ENCODE data around the gene BBLN.
A peak's percentile ranks its signal among the peaks of the same experiment; 100 is the strongest.
"Not testable (repeated sequence)": the region's sequence is repeated elsewhere in the genome, so short reads cannot be mapped to it uniquely, and the experiment has no call there.

BBLN gene

GRCh38 chr9:128159784-128160602 is at the start of gene BBLN:
Gene BBLN, plus strand, starts transcription at chr9:128160265. Its CDS starts 143 bp downstream, at chr9:128160408.
- DNase-seq (ENCODE audit: low read depth): peak; percentile 91

- not testable (repeated sequence) for DNase-seq (ENCODE audit: low read depth)
These were observed 48.3 kb upstream of the BBLN start for GRCh38 chr9:128111726-128112125.

GRCh38 chr9:128113526-128114325 is 46.3 kb upstream of the BBLN start:
- DNase-seq (ENCODE audit: low read depth): no peak

- DNase-seq (ENCODE audit: low read depth): no peak
These were observed 45.5 kb upstream of the BBLN start for GRCh38 chr9:128114326-128115186.

GRCh38 chr9:128115187-128116103 is 44.6 kb upstream of the BBLN start:
- no peak for DNase-seq (ENCODE audit: low read depth)

- no peak for DNase-seq (ENCODE audit: low read depth)
These were observed 43.7 kb upstream of the BBLN start for GRCh38 chr9:128116104-128117083.

- peak; percentile 93 for DNase-seq (ENCODE audit: low read depth)
These were observed 42.2 kb upstream of the BBLN start for GRCh38 chr9:128117613-128118471.

GRCh38 chr9:128118472-128118857 is 41.6 kb upstream of the BBLN start:
- DNase-seq (ENCODE audit: low read depth): no peak

- DNase-seq (ENCODE audit: low read depth): no peak
These were observed 40.9 kb upstream of the BBLN start for GRCh38 chr9:128118971-128119665.

- no peak for DNase-seq (ENCODE audit: low read depth)
These were observed 39.9 kb upstream of the BBLN start for GRCh38 chr9:128120061-128120740.

GRCh38 chr9:128120741-128121465 is 39.2 kb upstream of the BBLN start:
- no peak for DNase-seq (ENCODE audit: low read depth)

GRCh38 chr9:128121466-128121810 is 38.6 kb upstream of the BBLN start:
- no peak for DNase-seq (ENCODE audit: low read depth)

GRCh38 chr9:128121924-128122808 is 37.9 kb upstream of the BBLN start:
- DNase-seq (ENCODE audit: low read depth): no peak

GRCh38 chr9:128122809-128123175 is 37.3 kb upstream of the BBLN start:
- no peak for DNase-seq (ENCODE audit: low read depth)

- DNase-seq (ENCODE audit: low read depth): no peak
These were observed 36.5 kb upstream of the BBLN start for GRCh38 chr9:128123451-128124080.

GRCh38 chr9:128124451-128124850 is 35.6 kb upstream of the BBLN start:
- no peak for DNase-seq (ENCODE audit: low read depth)
